SU-DHL-6 (cell line): ENCODE results near the gene RNF5.

ENCODE experiments used
- H2AFZ ChIP-seq: fragments of 200-600 bp; sonication (generic); 2 replicates; pipeline ENCODE4 v1.6.1; 2014; ENCODE audit warnings: low read depth, mild to moderate bottlenecking, moderate library complexity, mixed read lengths, antibody characterized with exemption, low read length; ENCODE audit not compliant: severe bottlenecking
- H3F3A ChIP-seq: fragments of 200-600 bp; shearing (Covaris generic); 2 replicates; pipeline ENCODE4 v1.6.0; 2016; ENCODE audit warnings: antibody characterized with exemption, mild to moderate bottlenecking; ENCODE audit not compliant: insufficient read depth
- H3K27ac ChIP-seq: fragments of 200-600 bp; sonication (generic); 2 replicates; pipeline ENCODE4 v1.5.1; 2016; ENCODE audit warnings: low read depth, mild to moderate bottlenecking, low read length, moderate library complexity, mixed read lengths
- H3K27me3 ChIP-seq: fragments of 200-600 bp; sonication (generic), shearing (Covaris generic); 2 replicates; pipeline ENCODE4 v1.6.0; 2014; ENCODE audit warnings: mild to moderate bottlenecking, low read length
- H3K36me3 ChIP-seq: fragments of 200-600 bp; sonication (generic); 2 replicates; pipeline ENCODE4 v1.6.1; 2014; ENCODE audit warnings: mild to moderate bottlenecking, low read length, mixed read lengths
- H3K4me2 ChIP-seq: fragments of 300-600, 200-600 bp; shearing (Covaris generic), sonication (generic); 2 replicates; pipeline ENCODE4 v1.6.0; 2014; ENCODE audit warnings: low read length, low read depth, mild to moderate bottlenecking; ENCODE audit not compliant: poor library complexity, severe bottlenecking
- H3K4me3 ChIP-seq: fragments of 200-600 bp; sonication (generic); 2 replicates; pipeline ENCODE4 v1.5.1; 2014; ENCODE audit warnings: antibody characterized with exemption, low read length, mild to moderate bottlenecking, mixed read lengths; ENCODE audit not compliant: insufficient read depth, poor library complexity, severe bottlenecking
- H3K79me2 ChIP-seq: fragments of 200-600 bp; sonication (generic); 2 replicates; pipeline ENCODE4 v1.6.1; 2014; ENCODE audit warnings: mild to moderate bottlenecking, low read length, moderate library complexity; ENCODE audit not compliant: insufficient read depth
- H3K9ac ChIP-seq: fragments of 200-600 bp; sonication (generic); 2 replicates; pipeline ENCODE4 v1.7.0; 2014; ENCODE audit warnings: mild to moderate bottlenecking, low read length
- H3K9me2 ChIP-seq: fragments of 200-600 bp; sonication (generic); replicated peaks from 2 replicates; pipeline ENCODE4 v1.6.1; 2014; ENCODE audit warnings: low read length; ENCODE audit not compliant: insufficient read depth
- H3K9me3 ChIP-seq: fragments of 200-600 bp; sonication (generic); 2 replicates; pipeline ENCODE4 v1.6.1; 2014; ENCODE audit warnings: low read length, mixed read lengths; ENCODE audit not compliant: insufficient read depth
- H4K20me1 ChIP-seq: fragments of 200-600 bp; sonication (generic); 2 replicates; pipeline ENCODE4 v1.6.1; 2014; ENCODE audit warnings: low read depth, mild to moderate bottlenecking, antibody characterized with exemption, low read length, moderate library complexity, mixed read lengths
- EZH2phosphoT487 ChIP-seq: fragments of 200-600 bp; sonication (generic), shearing (Covaris generic); conservative IDR thresholded peaks from 2 replicates; pipeline ENCODE4 v1.6.1; 2018; ENCODE audit warnings: mild to moderate bottlenecking, antibody characterized with exemption, low read length, moderate library complexity, mixed read lengths
- TF ChIP-seq, protein P1 (sequence below): fragments of 200-600 bp; sonication (generic); IDR thresholded peaks from one replicate; pipeline ENCODE4 v1.5.1; 2017; ENCODE audit warnings: antibody characterized with exemption, mild to moderate bottlenecking, low read length, moderate library complexity; ENCODE audit not compliant: insufficient read depth, poor library complexity, severe bottlenecking

Gene RNF5

DNA sequence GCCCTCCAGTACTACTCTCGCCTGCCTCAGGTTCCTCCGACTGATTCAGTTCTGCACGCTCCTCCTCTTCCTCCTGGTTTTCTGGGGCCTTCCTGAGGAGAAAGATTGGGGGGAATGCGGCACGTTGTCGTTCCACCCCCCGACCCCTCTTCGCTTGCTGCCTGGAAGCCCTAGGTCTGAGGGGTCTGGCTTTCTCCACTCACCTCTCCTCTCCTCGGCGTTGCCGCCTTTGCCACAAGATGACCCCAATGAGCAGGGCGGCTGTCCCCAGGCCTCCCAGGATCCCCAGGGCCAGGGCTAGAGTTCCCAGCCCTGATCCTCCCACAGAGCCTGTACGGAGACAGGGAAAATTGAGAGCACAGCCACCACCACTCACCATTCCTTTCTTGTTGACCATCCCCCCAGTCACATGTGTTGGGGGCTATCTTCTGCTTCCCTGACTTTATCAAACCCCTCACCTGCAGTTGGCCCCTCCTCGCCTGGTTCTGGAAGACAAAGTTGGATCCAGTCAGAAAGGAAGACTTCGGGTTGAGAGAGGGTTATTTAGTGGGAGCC lies 3.0 kb downstream of the RNF5 start:
- no peak overlapping the region for H3K9ac ChIP-seq

DNA sequence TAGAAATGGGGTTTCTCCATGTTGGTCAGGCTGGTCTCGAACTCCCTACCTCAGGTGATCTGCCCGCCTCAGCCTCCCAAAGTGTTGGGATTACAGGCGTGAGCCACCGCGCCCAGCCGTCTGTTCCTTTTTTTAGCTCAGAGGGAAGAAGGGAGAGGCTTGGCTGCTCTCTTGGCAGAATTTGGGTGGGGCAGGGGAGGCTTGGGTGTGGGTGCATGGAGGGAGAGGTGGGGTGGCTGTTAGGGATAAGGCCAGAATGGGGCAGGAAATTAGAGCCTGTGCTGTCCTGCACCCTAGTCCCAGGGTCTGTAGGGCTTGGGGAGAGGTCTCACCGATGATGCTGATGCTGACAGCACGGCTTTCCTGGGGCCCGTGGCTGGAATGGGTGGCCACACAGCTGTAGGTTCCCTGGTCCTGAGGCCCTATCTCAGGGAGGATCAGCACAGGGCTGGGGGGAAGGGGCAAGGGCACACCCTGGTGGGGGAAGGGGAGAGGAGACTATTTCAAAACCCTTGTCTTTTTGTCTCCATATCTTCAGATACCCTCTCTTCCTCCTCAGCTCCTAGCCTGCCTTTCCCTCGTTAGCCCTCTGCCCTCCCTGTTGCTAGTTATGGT lies 3.8 kb downstream of the RNF5 start:
- H3K36me3 ChIP-seq: no peaks in the 10 kb centered on the region

More for the DNA sequence above, 3.0 kb downstream of the RNF5 start:
- Histone ChIP-seq H3K9me3 (no peaks in the 10 kb centered on the region), H2AFZ (no peak overlapping the region), H3K79me2 (peaks cover 12% of the 10 kb centered on the region), H3K4me3 (no peak overlapping the region), H3K27me3 (no peaks in the 10 kb centered on the region), H4K20me1 (no peaks in the 10 kb centered on the region), H3K36me3 (no peaks in the 10 kb centered on the region), H3K4me2 (no peak overlapping the region), H3K9me2 (no peaks in the 10 kb centered on the region), H3K27ac (no peak overlapping the region), H3F3A (peaks cover 15% of the 10 kb centered on the region)
- TF ChIP-seq, protein P1, sequence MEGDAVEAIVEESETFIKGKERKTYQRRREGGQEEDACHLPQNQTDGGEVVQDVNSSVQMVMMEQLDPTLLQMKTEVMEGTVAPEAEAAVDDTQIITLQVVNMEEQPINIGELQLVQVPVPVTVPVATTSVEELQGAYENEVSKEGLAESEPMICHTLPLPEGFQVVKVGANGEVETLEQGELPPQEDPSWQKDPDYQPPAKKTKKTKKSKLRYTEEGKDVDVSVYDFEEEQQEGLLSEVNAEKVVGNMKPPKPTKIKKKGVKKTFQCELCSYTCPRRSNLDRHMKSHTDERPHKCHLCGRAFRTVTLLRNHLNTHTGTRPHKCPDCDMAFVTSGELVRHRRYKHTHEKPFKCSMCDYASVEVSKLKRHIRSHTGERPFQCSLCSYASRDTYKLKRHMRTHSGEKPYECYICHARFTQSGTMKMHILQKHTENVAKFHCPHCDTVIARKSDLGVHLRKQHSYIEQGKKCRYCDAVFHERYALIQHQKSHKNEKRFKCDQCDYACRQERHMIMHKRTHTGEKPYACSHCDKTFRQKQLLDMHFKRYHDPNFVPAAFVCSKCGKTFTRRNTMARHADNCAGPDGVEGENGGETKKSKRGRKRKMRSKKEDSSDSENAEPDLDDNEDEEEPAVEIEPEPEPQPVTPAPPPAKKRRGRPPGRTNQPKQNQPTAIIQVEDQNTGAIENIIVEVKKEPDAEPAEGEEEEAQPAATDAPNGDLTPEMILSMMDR: no peak
- TF ChIP-seq EZH2phosphoT487: no peak

DNA sequence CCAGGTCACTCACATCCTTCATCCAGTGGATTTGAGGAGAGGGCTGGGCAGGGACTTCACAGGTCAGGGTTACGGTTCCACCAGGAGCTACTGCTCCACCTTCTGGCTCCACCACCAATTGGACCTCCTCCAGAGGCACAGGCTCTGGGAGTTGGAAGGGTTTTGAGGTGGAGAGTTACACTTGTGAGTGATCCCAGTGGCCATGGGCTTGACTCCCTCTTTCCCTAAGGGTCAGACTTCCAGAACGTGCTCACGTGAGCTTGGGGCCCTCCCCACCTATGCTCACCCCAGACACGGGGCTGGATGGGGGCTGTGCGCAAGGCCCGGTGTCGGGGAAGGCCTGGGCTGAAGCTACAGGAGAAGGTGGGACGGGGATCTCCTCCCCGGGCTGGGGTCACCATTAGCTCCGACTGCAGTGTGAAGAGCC lies 4.4 kb downstream of the RNF5 start:
- H3K27me3 ChIP-seq: no peaks in the 10 kb centered on the region
- H2AFZ ChIP-seq: no peak overlapping the region
- no peak overlapping the region for H3K27ac ChIP-seq
- no peaks in the 10 kb centered on the region for H4K20me1 ChIP-seq
- no peaks in the 10 kb centered on the region for H3K9me2 ChIP-seq
- H3F3A ChIP-seq: peaks cover 2% of the 10 kb centered on the region
- no peak overlapping the region for H3K4me2 ChIP-seq
- no peak for TF ChIP-seq EZH2phosphoT487
- TF ChIP-seq, protein P1: no peak
- no peak overlapping the region for H3K4me3 ChIP-seq
- no peak overlapping the region for H3K9ac ChIP-seq
- H3K79me2 ChIP-seq: peaks cover 12% of the 10 kb centered on the region
- no peaks in the 10 kb centered on the region for H3K36me3 ChIP-seq
- no peaks in the 10 kb centered on the region for H3K9me3 ChIP-seq

More for the DNA sequence above, 3.8 kb downstream of the RNF5 start:
- H3K27me3 ChIP-seq: no peaks in the 10 kb centered on the region
- H3K9me2 ChIP-seq: no peaks in the 10 kb centered on the region
- peaks cover 12% of the 10 kb centered on the region for H3K79me2 ChIP-seq
- no peak overlapping the region for H3K27ac ChIP-seq
- H3K4me3 ChIP-seq: no peak overlapping the region
- no peak overlapping the region for H2AFZ ChIP-seq
- no peak overlapping the region for H3K4me2 ChIP-seq
- TF ChIP-seq, protein P1: no peak
- no peak for TF ChIP-seq EZH2phosphoT487
- H3F3A ChIP-seq: peaks cover 7% of the 10 kb centered on the region
- no peaks in the 10 kb centered on the region for H4K20me1 ChIP-seq
- no peak overlapping the region for H3K9ac ChIP-seq
- no peaks in the 10 kb centered on the region for H3K9me3 ChIP-seq
